AG04449 (cell line): Measurements from ENCODE around the gene RAB11FIP4.

Experiments
- CTCF ChIA-PET: fragments of 350-600 bp; formaldehyde crosslinking; extraction: SDS; loops from one replicate; lab custom pipeline; 2021; ENCODE audit warnings: antibody characterized with exemption; lab: Yijun Ruan, JAX
- POLR2A ChIA-PET: fragments of 400-600, 350-600 bp; formaldehyde crosslinking; extraction: SDS; loops from one replicate; lab custom pipeline; 2020; ENCODE audit warnings: antibody characterized with exemption, inconsistent platforms; lab: Yijun Ruan, JAX
- DNase-seq: peaks from one replicate; pipeline ENCODE4 v3.0.0-alpha.2; 2010; ENCODE audit warnings: low read depth, low spot score
- H3K4me3 ChIP-seq: 2 replicates; pipeline ENCODE4 v1.5.1; 2011; ENCODE audit warnings: low read depth, mild to moderate bottlenecking, control low read depth, low read length
- CTCF ChIP-seq: IDR thresholded peaks from one replicate; pipeline ENCODE4 v1.5.1; 2011; ENCODE audit warnings: mild to moderate bottlenecking, moderate library complexity, low read length, control low read depth, inconsistent platforms; ENCODE audit not compliant: insufficient read depth; ENCODE audit errors: missing control alignments

RAB11FIP4 gene

DNA sequence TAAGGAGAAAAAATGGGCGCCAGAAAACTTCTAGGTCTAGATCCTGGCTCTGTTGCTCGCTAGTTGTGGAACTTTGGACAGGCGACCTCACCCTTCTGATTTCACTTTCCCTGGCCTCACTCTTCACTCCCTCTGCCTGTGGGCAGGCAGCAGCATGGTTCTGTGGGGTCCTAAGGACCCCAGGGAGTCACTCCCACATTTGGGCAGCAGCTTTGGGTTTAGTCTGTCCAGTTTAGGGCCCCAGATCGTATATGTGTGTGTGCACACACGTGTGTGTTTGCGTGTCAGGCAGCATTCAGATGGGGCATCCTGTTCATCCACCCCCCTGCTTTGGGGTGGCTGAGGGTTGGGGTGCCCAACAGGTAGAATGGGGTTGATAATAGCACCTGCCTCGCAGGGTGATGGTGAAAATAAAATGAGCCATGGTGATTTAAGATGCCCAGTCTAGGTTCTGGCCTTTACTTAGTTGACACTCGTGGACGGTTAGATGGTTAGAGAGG, 102.2 kb downstream of the RAB11FIP4 start:
- no peak overlapping the region for H3K4me3 ChIP-seq
- ChIA-PET CTCF (interaction anchor here (0.8 kb wide), 1 partner anchor 32 kb away, joined by 3 read pairs; no protein-coding TSS in a partner anchor), POLR2A (no interaction called here)
- no peak for DNase-seq
- TF ChIP-seq CTCF = no peak

- ChIA-PET POLR2A (no interaction called here), CTCF (interaction anchor here (0.8 kb wide), 1 partner anchor 31 kb away, joined by 3 read pairs; no protein-coding TSS in a partner anchor)
- no peak for TF ChIP-seq CTCF
- DNase-seq = no peak
- no peak overlapping the region for H3K4me3 ChIP-seq
These were observed 103.0 kb downstream of the RAB11FIP4 start for GRCh38 chr17:31494259-31495021.

- POLR2A ChIA-PET = no interaction called here
- no peak for TF ChIP-seq CTCF
- no peak for DNase-seq
- no peak overlapping the region for H3K4me3 ChIP-seq
- CTCF ChIA-PET = no interaction called here
These were observed 103.8 kb downstream of the RAB11FIP4 start for GRCh38 chr17:31495022-31495885.

- H3K4me3 ChIP-seq = no peak overlapping the region
- ChIA-PET POLR2A (no interaction called here), CTCF (interaction anchor here (0.6 kb wide), 1 partner anchor 14 kb away, joined by 3 read pairs; no protein-coding TSS in a partner anchor)
- TF ChIP-seq CTCF = no peak
- DNase-seq = no peak
These were observed 104.6 kb downstream of the RAB11FIP4 start for GRCh38 chr17:31496097-31496496.

GRCh38 chr17:31496601-31497000, 105.1 kb downstream of the RAB11FIP4 start:
- TF ChIP-seq CTCF = no peak
- no peak for DNase-seq
- no peak overlapping the region for H3K4me3 ChIP-seq
- POLR2A ChIA-PET = no interaction called here
- CTCF ChIA-PET = interaction anchor here (0.6 kb wide), 1 partner anchor 13 kb away, joined by 3 read pairs; no protein-coding TSS in a partner anchor
